Inflammatory macrophage treated with lipopolysaccharide for 1 hour (primary cell): Measurements from ENCODE around the gene ANTXRL.
A peak's percentile ranks its signal among the peaks of the same experiment; 100 is the strongest.
"Not testable (repeated sequence)": the region's sequence is repeated elsewhere in the genome, so short reads cannot be mapped to it uniquely, and the experiment has no call there.

Experiments used
- DNase-seq, 2 donors: peaks; one replicate each; pipeline ENCODE4 v3.0.0-alpha.2; 2020 to 2022

ANTXRL gene

GRCh38 chr10:46255210-46255609 lies 31.6 kb upstream of the ANTXRL start:
- not testable (repeated sequence) for DNase-seq

GRCh38 chr10:46255801-46256747 lies 30.7 kb upstream of the ANTXRL start:
- peak; percentile 65 to 70 for DNase-seq

GRCh38 chr10:46257099-46257498 lies 29.7 kb upstream of the ANTXRL start:
- DNase-seq = no peak

GRCh38 chr10:46262906-46263560 lies 23.8 kb upstream of the ANTXRL start:
- DNase-seq = not testable (repeated sequence)

GRCh38 chr10:46263831-46264268 lies 22.9 kb upstream of the ANTXRL start:
- no peak for DNase-seq

- no peak for DNase-seq
Measured at GRCh38 chr10:46264336-46264735, 22.5 kb upstream of the ANTXRL start.

- no peak for DNase-seq
Measured at GRCh38 chr10:46264737-46265368, 21.9 kb upstream of the ANTXRL start.

- DNase-seq = not testable (repeated sequence)
Measured at GRCh38 chr10:46265566-46266305, 21.1 kb upstream of the ANTXRL start.

- peak; percentile 56 to 79 for DNase-seq
Measured at GRCh38 chr10:46266306-46266985, 20.4 kb upstream of the ANTXRL start.

GRCh38 chr10:46267132-46267985 lies 19.4 kb upstream of the ANTXRL start:
- no peak for DNase-seq

- DNase-seq = no peak
Measured at GRCh38 chr10:46268076-46268881, 18.5 kb upstream of the ANTXRL start.

GRCh38 chr10:46269554-46270053 lies 17.2 kb upstream of the ANTXRL start:
- not testable (repeated sequence) for DNase-seq

- DNase-seq = no peak
Measured at GRCh38 chr10:46270086-46270811, 16.5 kb upstream of the ANTXRL start.

- not testable (repeated sequence) for DNase-seq
Measured at GRCh38 chr10:46270963-46271530, 15.8 kb upstream of the ANTXRL start.

GRCh38 chr10:46271795-46272499 lies 14.8 kb upstream of the ANTXRL start:
- DNase-seq = not testable (repeated sequence)

GRCh38 chr10:46272863-46273415 lies 13.9 kb upstream of the ANTXRL start:
- no peak for DNase-seq

GRCh38 chr10:46273506-46274477 lies 13.0 kb upstream of the ANTXRL start:
- DNase-seq = no peak
